ENCODE data around the gene NFXL1.

Gene NFXL1

GRCh38 chr4:47831026-47831679 is 83.2 kb downstream of the NFXL1 start:
- no peak for DNase-seq (ENCODE audit: low read depth)

- no peak for DNase-seq (ENCODE audit: low read depth)
Measured at GRCh38 chr4:47830265-47831025, 83.9 kb downstream of the NFXL1 start.

- DNase-seq (ENCODE audit: low read depth) = no peak
Measured at GRCh38 chr4:47829438-47829837, 84.9 kb downstream of the NFXL1 start.

- no peak for DNase-seq (ENCODE audit: low read depth)
Measured at GRCh38 chr4:47827343-47828047, 86.9 kb downstream of the NFXL1 start.

GRCh38 chr4:47824840-47825239 is 89.5 kb downstream of the NFXL1 start:
- DNase-seq (ENCODE audit: low read depth) = no peak

GRCh38 chr4:47819178-47819577 is 95.2 kb downstream of the NFXL1 start:
- DNase-seq (ENCODE audit: low read depth) = no peak

GRCh38 chr4:47817275-47817674 is 97.1 kb downstream of the NFXL1 start:
- no peak for DNase-seq (ENCODE audit: low read depth)

GRCh38 chr4:47816748-47817147 is 97.6 kb downstream of the NFXL1 start:
- no peak for DNase-seq (ENCODE audit: low read depth)

- no peak for DNase-seq (ENCODE audit: low read depth)
Measured at GRCh38 chr4:47814618-47815295, 99.6 kb downstream of the NFXL1 start.

- no peak for DNase-seq (ENCODE audit: low read depth)
Measured at GRCh38 chr4:47809654-47810203, 104.7 kb downstream of the NFXL1 start.

- DNase-seq (ENCODE audit: low read depth) = no peak
Measured at GRCh38 chr4:47804598-47804997, 109.8 kb downstream of the NFXL1 start.

GRCh38 chr4:47801481-47802002 is 112.8 kb downstream of the NFXL1 start:
- DNase-seq (ENCODE audit: low read depth) = no peak

GRCh38 chr4:47798165-47798564 is 116.2 kb downstream of the NFXL1 start:
- no peak for DNase-seq (ENCODE audit: low read depth)

Data from activated T-cell treated with anti-CD3 and anti-CD28 coated beads for 24 hours (primary cell).